WTC11 (cell line): Measurements from ENCODE around the gene PIWIL1. TPM values are rescaled to one million over a fixed set of nuclear protein-coding genes. Genes with fewer than 3 reads are reported as not detected.

Experiments
- ATAC-seq: fragments of 200-7000 bp; cut with Tn5 transposase; 2 replicates; pipeline ENCODE4 v1.10.0; 2021; ENCODE audit warnings: mild to moderate bottlenecking, moderate library complexity
- CTCF ChIA-PET: fragments of 300-600 bp; sonication (Branson Sonifier 250); formaldehyde crosslinking; loops from one replicate; lab custom pipeline; 2021; ENCODE audit warnings: antibody characterized with exemption; lab: Charles Lee
- POLR2A ChIA-PET: fragments of 350-600 bp; sonication (Branson Sonifier 250); formaldehyde crosslinking; loops from one replicate; lab custom pipeline; 2021; ENCODE audit warnings: antibody characterized with exemption; lab: Charles Lee
- DNase-seq: peaks from one replicate; pipeline ENCODE4 v3.0.0; 2021; ENCODE audit warnings: low spot score
- H3K27ac Mint-ChIP-seq: 2 replicates; pipeline ENCODE4 v1.8.0; 2021; ENCODE audit warnings: mixed read lengths
- H3K27me3 Mint-ChIP-seq: 2 replicates; pipeline ENCODE4 v1.8.0; 2021; ENCODE audit warnings: low read depth, mild to moderate bottlenecking, moderate library complexity, mixed read lengths
- H3K36me3 Mint-ChIP-seq: 2 replicates; pipeline ENCODE4 v1.8.0; 2021; ENCODE audit warnings: mixed read lengths
- H3K4me1 Mint-ChIP-seq: 2 replicates; pipeline ENCODE4 v1.8.0; 2022; ENCODE audit warnings: mixed read lengths
- H3K4me3 Mint-ChIP-seq: 2 replicates; pipeline ENCODE4 v1.8.0; 2021; ENCODE audit warnings: mild to moderate bottlenecking, moderate library complexity, mixed read lengths
- H3K9me3 Mint-ChIP-seq: 2 replicates; pipeline ENCODE4 v1.8.0; 2021; ENCODE audit warnings: mixed read lengths
- ESRRA ChIP-seq: sonication (generic); formaldehyde crosslinking; IDR thresholded peaks from 2 replicates; pipeline ENCODE4 v1.8.1; 2022; ENCODE audit warnings: mild to moderate bottlenecking, missing genetic modification reagents, borderline replicate concordance
- MYBL2 ChIP-seq: sonication (generic); formaldehyde crosslinking; IDR thresholded peaks from 2 replicates; pipeline ENCODE4 v1.8.1; 2023; ENCODE audit warnings: mild to moderate bottlenecking, moderate library complexity, missing genetic modification reagents
- NR1H2 ChIP-seq: sonication (generic); formaldehyde crosslinking; IDR thresholded peaks from 2 replicates; pipeline ENCODE4 v1.9.0; 2021; ENCODE audit warnings: mild to moderate bottlenecking, moderate library complexity, missing genetic modification reagents
- PREB ChIP-seq: sonication (generic); formaldehyde crosslinking; IDR thresholded peaks from 2 replicates; pipeline ENCODE4 v1.8.1; 2022; ENCODE audit warnings: mild to moderate bottlenecking, missing genetic modification reagents, moderate library complexity, borderline replicate concordance
- PRRX2 ChIP-seq: fragments of 250-450 bp; sonication (Bioruptor Pico); IDR thresholded peaks from 2 replicates; pipeline ENCODE4 v1.8.0; 2021; ENCODE audit warnings: mild to moderate bottlenecking
- RORB ChIP-seq: fragments of 250-450 bp; sonication (Bioruptor Pico); IDR thresholded peaks from 2 replicates; pipeline ENCODE4 v1.9.0; 2021; ENCODE audit warnings: mild to moderate bottlenecking
- STAT6 ChIP-seq: sonication (generic); formaldehyde crosslinking; conservative IDR thresholded peaks from 2 replicates; pipeline ENCODE4 v1.8.1; 2023; ENCODE audit warnings: mild to moderate bottlenecking, low read depth, missing genetic modification reagents, moderate library complexity
- TEAD4 ChIP-seq: sonication (generic); formaldehyde crosslinking; IDR thresholded peaks from 2 replicates; pipeline ENCODE4 v1.8.0; 2022; ENCODE audit warnings: mild to moderate bottlenecking, missing genetic modification reagents
- ZNF121 ChIP-seq: sonication (generic); formaldehyde crosslinking; IDR thresholded peaks from 2 replicates; pipeline ENCODE4 v1.8.0; 2023; ENCODE audit warnings: missing genetic modification reagents
- ZNF138 ChIP-seq: sonication (generic); formaldehyde crosslinking; conservative IDR thresholded peaks from 2 replicates; pipeline ENCODE4 v1.8.1; 2022; ENCODE audit warnings: mild to moderate bottlenecking, moderate library complexity, missing genetic modification reagents
- ZNF532 ChIP-seq: fragments of 250-450 bp; sonication (Bioruptor Pico); IDR thresholded peaks from 2 replicates; pipeline ENCODE4 v1.9.0; 2021; ENCODE audit warnings: mild to moderate bottlenecking, borderline replicate concordance
- ZNF671 ChIP-seq: fragments of 250-450 bp; sonication (Bioruptor Pico); IDR thresholded peaks from 2 replicates; pipeline ENCODE4 v1.8.0; 2021; ENCODE audit warnings: mild to moderate bottlenecking
- total RNA-seq: library from RNA; stranded (reverse); gene quantifications from 3 replicates; pipeline ENCODE4 v1.2.3, GENCODE V29; 2021
- TF ChIP-seq, protein P1 (sequence below): fragments of 200-600 bp; IDR thresholded peaks from 2 replicates; pipeline ENCODE4 v1.8.0; 2022; ENCODE audit warnings: antibody characterized with exemption
- TF ChIP-seq, protein P2 (sequence below): sonication (generic); formaldehyde crosslinking; IDR thresholded peaks from 2 replicates; pipeline ENCODE4 v1.8.0; 2023; ENCODE audit warnings: missing genetic modification reagents, mild to moderate bottlenecking, borderline replicate concordance
- TF ChIP-seq, protein P3 (sequence below): sonication (generic); formaldehyde crosslinking; IDR thresholded peaks from 2 replicates; pipeline ENCODE4 v1.8.1; 2023; ENCODE audit warnings: mild to moderate bottlenecking, missing genetic modification reagents

The PIWIL1 gene
- total RNA-seq, 1 experiment from 2014 or later, result not detected

- H3K27ac Mint-ChIP-seq, result no peak overlapping the region
- no peak for TF ChIP-seq RORB (CRISPR knock-in tag)
- TF ChIP-seq, protein P1, sequence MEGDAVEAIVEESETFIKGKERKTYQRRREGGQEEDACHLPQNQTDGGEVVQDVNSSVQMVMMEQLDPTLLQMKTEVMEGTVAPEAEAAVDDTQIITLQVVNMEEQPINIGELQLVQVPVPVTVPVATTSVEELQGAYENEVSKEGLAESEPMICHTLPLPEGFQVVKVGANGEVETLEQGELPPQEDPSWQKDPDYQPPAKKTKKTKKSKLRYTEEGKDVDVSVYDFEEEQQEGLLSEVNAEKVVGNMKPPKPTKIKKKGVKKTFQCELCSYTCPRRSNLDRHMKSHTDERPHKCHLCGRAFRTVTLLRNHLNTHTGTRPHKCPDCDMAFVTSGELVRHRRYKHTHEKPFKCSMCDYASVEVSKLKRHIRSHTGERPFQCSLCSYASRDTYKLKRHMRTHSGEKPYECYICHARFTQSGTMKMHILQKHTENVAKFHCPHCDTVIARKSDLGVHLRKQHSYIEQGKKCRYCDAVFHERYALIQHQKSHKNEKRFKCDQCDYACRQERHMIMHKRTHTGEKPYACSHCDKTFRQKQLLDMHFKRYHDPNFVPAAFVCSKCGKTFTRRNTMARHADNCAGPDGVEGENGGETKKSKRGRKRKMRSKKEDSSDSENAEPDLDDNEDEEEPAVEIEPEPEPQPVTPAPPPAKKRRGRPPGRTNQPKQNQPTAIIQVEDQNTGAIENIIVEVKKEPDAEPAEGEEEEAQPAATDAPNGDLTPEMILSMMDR, result no peak
- TF ChIP-seq ZNF532 (CRISPR knock-in tag), result no peak
- TF ChIP-seq ZNF121 (CRISPR knock-in tag), result no peak
- no peak for TF ChIP-seq STAT6 (CRISPR knock-in tag)
- TF ChIP-seq, protein P2, sequence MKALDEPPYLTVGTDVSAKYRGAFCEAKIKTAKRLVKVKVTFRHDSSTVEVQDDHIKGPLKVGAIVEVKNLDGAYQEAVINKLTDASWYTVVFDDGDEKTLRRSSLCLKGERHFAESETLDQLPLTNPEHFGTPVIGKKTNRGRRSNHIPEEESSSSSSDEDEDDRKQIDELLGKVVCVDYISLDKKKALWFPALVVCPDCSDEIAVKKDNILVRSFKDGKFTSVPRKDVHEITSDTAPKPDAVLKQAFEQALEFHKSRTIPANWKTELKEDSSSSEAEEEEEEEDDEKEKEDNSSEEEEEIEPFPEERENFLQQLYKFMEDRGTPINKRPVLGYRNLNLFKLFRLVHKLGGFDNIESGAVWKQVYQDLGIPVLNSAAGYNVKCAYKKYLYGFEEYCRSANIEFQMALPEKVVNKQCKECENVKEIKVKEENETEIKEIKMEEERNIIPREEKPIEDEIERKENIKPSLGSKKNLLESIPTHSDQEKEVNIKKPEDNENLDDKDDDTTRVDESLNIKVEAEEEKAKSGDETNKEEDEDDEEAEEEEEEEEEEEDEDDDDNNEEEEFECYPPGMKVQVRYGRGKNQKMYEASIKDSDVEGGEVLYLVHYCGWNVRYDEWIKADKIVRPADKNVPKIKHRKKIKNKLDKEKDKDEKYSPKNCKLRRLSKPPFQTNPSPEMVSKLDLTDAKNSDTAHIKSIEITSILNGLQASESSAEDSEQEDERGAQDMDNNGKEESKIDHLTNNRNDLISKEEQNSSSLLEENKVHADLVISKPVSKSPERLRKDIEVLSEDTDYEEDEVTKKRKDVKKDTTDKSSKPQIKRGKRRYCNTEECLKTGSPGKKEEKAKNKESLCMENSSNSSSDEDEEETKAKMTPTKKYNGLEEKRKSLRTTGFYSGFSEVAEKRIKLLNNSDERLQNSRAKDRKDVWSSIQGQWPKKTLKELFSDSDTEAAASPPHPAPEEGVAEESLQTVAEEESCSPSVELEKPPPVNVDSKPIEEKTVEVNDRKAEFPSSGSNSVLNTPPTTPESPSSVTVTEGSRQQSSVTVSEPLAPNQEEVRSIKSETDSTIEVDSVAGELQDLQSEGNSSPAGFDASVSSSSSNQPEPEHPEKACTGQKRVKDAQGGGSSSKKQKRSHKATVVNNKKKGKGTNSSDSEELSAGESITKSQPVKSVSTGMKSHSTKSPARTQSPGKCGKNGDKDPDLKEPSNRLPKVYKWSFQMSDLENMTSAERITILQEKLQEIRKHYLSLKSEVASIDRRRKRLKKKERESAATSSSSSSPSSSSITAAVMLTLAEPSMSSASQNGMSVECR, result no peak
- TF ChIP-seq NR1H2 (CRISPR knock-in tag), result no peak
- no peak for TF ChIP-seq PREB (CRISPR knock-in tag)
- TF ChIP-seq PRRX2, result no peak
- TF ChIP-seq TEAD4 (CRISPR knock-in tag), result no peak
- TF ChIP-seq, protein P3, sequence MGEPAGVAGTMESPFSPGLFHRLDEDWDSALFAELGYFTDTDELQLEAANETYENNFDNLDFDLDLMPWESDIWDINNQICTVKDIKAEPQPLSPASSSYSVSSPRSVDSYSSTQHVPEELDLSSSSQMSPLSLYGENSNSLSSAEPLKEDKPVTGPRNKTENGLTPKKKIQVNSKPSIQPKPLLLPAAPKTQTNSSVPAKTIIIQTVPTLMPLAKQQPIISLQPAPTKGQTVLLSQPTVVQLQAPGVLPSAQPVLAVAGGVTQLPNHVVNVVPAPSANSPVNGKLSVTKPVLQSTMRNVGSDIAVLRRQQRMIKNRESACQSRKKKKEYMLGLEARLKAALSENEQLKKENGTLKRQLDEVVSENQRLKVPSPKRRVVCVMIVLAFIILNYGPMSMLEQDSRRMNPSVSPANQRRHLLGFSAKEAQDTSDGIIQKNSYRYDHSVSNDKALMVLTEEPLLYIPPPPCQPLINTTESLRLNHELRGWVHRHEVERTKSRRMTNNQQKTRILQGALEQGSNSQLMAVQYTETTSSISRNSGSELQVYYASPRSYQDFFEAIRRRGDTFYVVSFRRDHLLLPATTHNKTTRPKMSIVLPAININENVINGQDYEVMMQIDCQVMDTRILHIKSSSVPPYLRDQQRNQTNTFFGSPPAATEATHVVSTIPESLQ (CRISPR knock-in tag), result no peak
- TF ChIP-seq ESRRA (CRISPR knock-in tag), result no peak
- TF ChIP-seq ZNF671, result no peak
- TF ChIP-seq ZNF138, result no peak
- no peak for TF ChIP-seq MYBL2 (CRISPR knock-in tag)
- H3K9me3 Mint-ChIP-seq, result peaks cover 40% of the 10 kb centered on the region
- no peak for DNase-seq
- H3K4me1 Mint-ChIP-seq, result peaks cover 3% of the 10 kb centered on the region; the same call in 1 of the 2 replicates
- ChIA-PET CTCF (interaction anchor here (0.6 to 2.1 kb wide), 3 partner anchors 54 to 293 kb away, joined by 4 to 5 read pairs (median 4); no protein-coding TSS in a partner anchor), POLR2A (no interaction called here)
- peaks cover 40% of the 10 kb centered on the region for H3K36me3 Mint-ChIP-seq
- H3K4me3 Mint-ChIP-seq, result no peak overlapping the region
- H3K27me3 Mint-ChIP-seq, result peaks cover 26% of the 10 kb centered on the region
- no peak; the same call in 1 of the 2 replicates for ATAC-seq
These were observed 2.8 kb upstream of the PIWIL1 start for GRCh38 chr12:130334937-130335336.
